Stimulated activated CD4-positive, alpha-beta T cell treated with anti-CD3 and anti-CD28 coated beads, Interleukin-1b, Interleukin-23, amount 100 ng/mL, for 4 hours (primary cell): ENCODE measurements around the gene KCNAB2.

ENCODE experiments used
- DNase-seq, 2 donors: peaks; one replicate each; pipeline ENCODE4 v3.0.0-alpha.2; 2020; ENCODE audit warnings: low read depth in 2 of 2

KCNAB2 gene

GRCh38 chr1:6096243-6097116, 50.8 kb downstream of the KCNAB2 start:
- DNase-seq: no peak

GRCh38 chr1:6097117-6097595, 51.5 kb downstream of the KCNAB2 start:
- no peak for DNase-seq

GRCh38 chr1:6097824-6098223, 52.1 kb downstream of the KCNAB2 start:
- DNase-seq: no peak

GRCh38 chr1:6098303-6099215, 52.9 kb downstream of the KCNAB2 start:
- no peak for DNase-seq

GRCh38 chr1:6099297-6099696, 53.6 kb downstream of the KCNAB2 start:
- no peak for DNase-seq

GRCh38 chr1:6099787-6100765, 54.4 kb downstream of the KCNAB2 start:
- no peak for DNase-seq

- no peak for DNase-seq
Observed at GRCh38 chr1:6100861-6101783, 55.4 kb downstream of the KCNAB2 start.

- DNase-seq: no peak
Observed at GRCh38 chr1:6101826-6102531, 56.3 kb downstream of the KCNAB2 start.

- no peak for DNase-seq
Observed at GRCh38 chr1:6102532-6102845, 56.8 kb downstream of the KCNAB2 start.

- no peak for DNase-seq
Observed at GRCh38 chr1:6103111-6103853, 57.6 kb downstream of the KCNAB2 start.

GRCh38 chr1:6103854-6104530, 58.3 kb downstream of the KCNAB2 start:
- DNase-seq: no peak

- no peak for DNase-seq
Observed at GRCh38 chr1:6104631-6105030, 58.9 kb downstream of the KCNAB2 start.

GRCh38 chr1:6105218-6105679, 59.6 kb downstream of the KCNAB2 start:
- DNase-seq: no peak

- DNase-seq: no peak
Observed at GRCh38 chr1:6105763-6106162, 60.1 kb downstream of the KCNAB2 start.

GRCh38 chr1:6106321-6106731, 60.6 kb downstream of the KCNAB2 start:
- no peak for DNase-seq

- DNase-seq: no peak
Observed at GRCh38 chr1:6106977-6107376, 61.3 kb downstream of the KCNAB2 start.

- no peak for DNase-seq
Observed at GRCh38 chr1:6107409-6108356, 62.0 kb downstream of the KCNAB2 start.
